CD4-positive, CD25-positive, alpha-beta regulatory T cell (primary cell): ENCODE results near the gene ADNP2. TPM values are rescaled to one million over a fixed set of nuclear protein-coding genes. Genes with fewer than 3 reads are reported as not detected.
A peak's percentile ranks its signal among the peaks of the same experiment; 100 is the strongest.

Source experiments
- ATAC-seq, 2 donors: fragments of 150-1000 bp; cut with Tn5 transposase; one replicate each; pipeline ENCODE4 v1.10.0; 2021; ENCODE audit warnings: low read depth in 2 of 2, moderate number of reproducible peaks in 2 of 2, moderate library complexity in 1 of 2
- DNase-seq, 3 donors: peaks; one replicate each; pipeline versions ENCODE4 v3.0.0 to v3.0.0-alpha.2; 2012 to 2022; ENCODE audit warnings: mixed read lengths in 1 of 3
- H3K27ac ChIP-seq: one replicate; pipeline ENCODE4 v1.7.0; 2013; ENCODE audit warnings: mild to moderate bottlenecking, low read length; ENCODE audit not compliant: insufficient read depth, poor library complexity, severe bottlenecking
- H3K27me3 ChIP-seq: one replicate; pipeline ENCODE4 v1.7.0; 2013; ENCODE audit warnings: low read length; ENCODE audit not compliant: control insufficient read depth, insufficient read depth
- H3K36me3 ChIP-seq: one replicate; pipeline ENCODE4 v1.7.0; 2013; ENCODE audit warnings: mild to moderate bottlenecking, low read length, moderate library complexity; ENCODE audit not compliant: control insufficient read depth, insufficient read depth
- H3K4me1 ChIP-seq: 2 replicates; pipeline ENCODE4 v1.7.0; 2013; ENCODE audit warnings: mild to moderate bottlenecking, low read length; ENCODE audit not compliant: insufficient read depth, control insufficient read depth, poor library complexity, severe bottlenecking
- H3K4me3 ChIP-seq: one replicate; pipeline ENCODE4 v1.7.0; 2013; ENCODE audit warnings: low read depth, mild to moderate bottlenecking, low read length, moderate library complexity
- H3K9me3 ChIP-seq, 2 experiments: 1 replicate in 1 of 2; 2 replicates in 1 of 2; pipeline ENCODE4 v1.7.0; 2013; ENCODE audit warnings: low read length in 2 of 2, mild to moderate bottlenecking in 1 of 2, moderate library complexity in 1 of 2; ENCODE audit not compliant: control insufficient read depth in 2 of 2
- H3K27ac Mint-ChIP-seq, 3 donors: one replicate each; pipeline ENCODE4 v1.8.0; 2020 to 2022; ENCODE audit warnings: mild to moderate bottlenecking in 3 of 3, mixed read lengths in 3 of 3, moderate library complexity in 2 of 3
- H3K27me3 Mint-ChIP-seq: one replicate; pipeline ENCODE4 v1.8.0; 2022; ENCODE audit warnings: mild to moderate bottlenecking, mixed read lengths
- H3K36me3 Mint-ChIP-seq: one replicate; pipeline ENCODE4 v1.8.0; 2020; ENCODE audit warnings: mixed read lengths
- H3K4me1 Mint-ChIP-seq, 4 donors: one replicate each; pipeline ENCODE4 v1.8.0; 2020 to 2022; ENCODE audit warnings: mixed read lengths in 4 of 4, mild to moderate bottlenecking in 1 of 4
- H3K4me3 Mint-ChIP-seq, 4 donors: one replicate each; pipeline ENCODE4 v1.8.0; 2020 to 2022; ENCODE audit warnings: mild to moderate bottlenecking in 4 of 4, mixed read lengths in 4 of 4, moderate library complexity in 3 of 4
- H3K9me3 Mint-ChIP-seq, 7 donors: one replicate each; pipeline ENCODE4 v1.8.0; 2020 to 2022; ENCODE audit warnings: mixed read lengths in 7 of 7, mild to moderate bottlenecking in 3 of 7, moderate library complexity in 2 of 7
- polyA plus RNA-seq, 4 donors: library from polyadenylated mRNA; unstranded; fragments of 300-500 nt; fragmentation: Illumina TruSeq; gene quantifications; one replicate each; pipeline ENCODE4 v1.2.3, GENCODE V29; 2021
- total RNA-seq: library from RNA; stranded (reverse); gene quantifications from one replicate; pipeline ENCODE4 v1.2.3, GENCODE V29; 2022

ADNP2 gene
- total and polyA plus RNA-seq, 5 donors from 2014 or later, result 5.8 to 43.6 (median 8.8) TPM

DNA sequence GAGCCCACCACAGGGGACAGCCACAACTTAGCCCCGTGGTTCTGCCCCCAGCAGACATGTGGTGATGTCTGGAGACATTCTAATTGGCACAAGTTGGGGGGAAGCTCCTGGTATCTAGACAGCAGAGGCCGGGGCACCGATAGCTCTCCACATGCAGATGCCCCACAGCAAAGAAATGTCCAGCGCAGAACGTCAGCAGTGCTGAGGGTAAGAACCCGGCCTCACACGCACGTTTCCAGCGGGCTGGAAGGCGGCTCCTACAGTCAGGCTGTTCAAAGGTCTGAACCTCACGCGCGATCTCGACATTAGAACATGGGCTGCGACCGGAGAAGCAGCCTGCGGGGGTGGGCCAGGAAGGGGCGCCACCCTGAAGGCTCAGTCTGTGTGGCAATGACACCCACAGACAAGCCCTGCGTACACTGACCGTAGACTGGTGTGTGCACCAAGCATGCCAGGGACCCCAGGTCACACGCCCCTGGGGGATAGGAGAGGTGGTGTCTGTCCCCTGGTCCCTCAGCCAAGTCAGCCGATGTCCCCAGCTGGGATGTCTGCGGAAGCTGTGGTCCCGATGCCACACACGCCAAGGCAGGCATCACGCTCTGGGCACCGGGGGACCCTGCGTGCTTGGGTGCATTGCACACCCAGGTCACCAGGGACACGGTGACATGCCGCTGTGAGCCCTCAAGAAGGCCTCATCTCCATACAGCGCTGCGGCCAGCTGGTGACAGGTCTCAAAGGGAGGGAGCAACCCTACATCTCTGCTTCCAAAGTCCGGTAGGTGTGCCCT lies 71.9 kb downstream of the ADNP2 start:
- H3K27me3 ChIP-seq, result no peaks in the 10 kb centered on the region
- Mint-ChIP-seq H3K4me3 (no peak overlapping the region), H3K4me1 (peaks cover 0 to 6% (median 2%) of the 10 kb centered on the region in 4 donors), H3K9me3 (peaks cover 0 to 2% (median 0%) of the 10 kb centered on the region in 7 donors), H3K27ac (no peak overlapping the region), H3K27me3 (peaks cover 6% of the 10 kb centered on the region), H3K36me3 (no peaks in the 10 kb centered on the region)
- H3K4me3 ChIP-seq, result no peak overlapping the region
- no peak overlapping the region for H3K27ac ChIP-seq
- H3K4me1 ChIP-seq, result no peaks in the 10 kb centered on the region
- H3K36me3 ChIP-seq, result no peaks in the 10 kb centered on the region
- H3K9me3 ChIP-seq, result no peaks in the 10 kb centered on the region
- ATAC-seq (no peak), DNase-seq (no peak)

DNA sequence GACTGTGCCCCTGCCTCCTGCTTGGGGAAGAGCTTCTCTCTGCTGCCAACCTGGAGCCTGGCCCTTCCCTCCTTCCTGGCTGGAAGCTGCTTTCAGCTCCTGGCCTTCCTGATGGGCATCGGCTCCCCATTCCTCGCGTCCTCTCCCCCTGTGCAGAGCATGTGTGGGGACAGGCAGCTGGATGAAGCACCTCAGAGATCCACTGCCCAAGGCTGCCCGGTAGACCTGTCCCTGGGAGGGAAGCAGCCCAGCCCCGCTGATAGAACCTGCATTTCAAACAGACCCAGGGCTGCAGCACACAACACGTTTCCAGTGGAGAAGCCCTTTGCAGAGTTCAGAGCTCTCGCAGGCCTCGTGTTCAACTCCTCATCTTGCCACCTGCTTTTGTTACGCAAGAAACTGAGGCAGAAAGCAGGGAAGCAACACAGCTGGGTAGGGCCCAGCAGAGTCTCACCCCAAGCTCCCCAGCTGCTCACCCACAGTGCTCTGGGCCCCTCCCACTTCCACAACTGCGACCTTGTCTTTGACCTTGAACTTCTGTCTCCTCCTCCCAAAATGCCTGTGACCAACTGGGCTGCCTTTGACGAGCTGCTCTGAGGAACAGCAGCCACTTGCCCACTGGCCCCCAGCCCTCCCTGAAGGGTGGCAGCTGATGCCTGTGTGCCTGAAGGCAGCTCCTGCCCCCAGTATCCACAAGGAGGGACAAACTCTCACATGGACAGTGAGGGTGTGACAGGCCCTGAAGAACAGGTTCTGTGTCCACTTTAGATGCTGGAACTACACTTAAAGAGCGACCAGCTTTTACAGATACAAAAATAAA lies 72.8 kb downstream of the ADNP2 start:
- no peaks in the 10 kb centered on the region for H3K27me3 Mint-ChIP-seq
- no peak overlapping the region for H3K27ac Mint-ChIP-seq
- no peaks in the 10 kb centered on the region for H3K36me3 Mint-ChIP-seq
- H3K27me3 ChIP-seq, result no peaks in the 10 kb centered on the region
- H3K4me1 Mint-ChIP-seq, result peaks cover 0 to 6% (median under 1%) of the 10 kb centered on the region in 4 donors
- ATAC-seq, result no peak
- no peak overlapping the region for H3K4me3 Mint-ChIP-seq
- H3K9me3 ChIP-seq, result no peaks in the 10 kb centered on the region
- peaks cover 0 to 2% (median 0%) of the 10 kb centered on the region in 7 donors for H3K9me3 Mint-ChIP-seq
- no peaks in the 10 kb centered on the region for H3K4me1 ChIP-seq
- DNase-seq, result no peak
- H3K36me3 ChIP-seq, result no peaks in the 10 kb centered on the region
- no peak overlapping the region for H3K4me3 ChIP-seq
- no peak overlapping the region for H3K27ac ChIP-seq

DNA sequence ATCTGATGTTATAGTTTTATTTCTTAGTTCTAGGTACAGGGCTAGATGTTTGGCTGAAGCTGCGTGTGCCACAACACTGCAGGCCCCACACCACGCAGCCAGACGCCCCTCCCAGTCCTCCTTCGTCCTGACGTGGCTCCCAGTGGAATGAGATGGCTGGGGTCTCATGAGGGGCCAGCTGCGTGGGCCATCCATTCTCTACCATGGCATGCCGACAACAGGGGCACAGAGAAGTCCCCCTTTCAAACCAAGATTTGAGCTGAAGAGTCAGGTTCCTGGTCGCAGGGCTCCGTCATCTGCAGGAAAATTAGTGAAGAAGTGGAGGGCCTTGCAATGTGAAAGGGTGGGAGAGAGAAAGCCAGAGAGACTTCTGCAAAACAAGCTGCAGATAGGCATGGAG lies 73.8 kb downstream of the ADNP2 start:
- DNase-seq (no peak), ATAC-seq (no peak)
- no peaks in the 10 kb centered on the region for H3K27me3 ChIP-seq
- Mint-ChIP-seq H3K27ac (peak overlapping the region in 1 of 3 donors; percentile 26), H3K4me1 (peaks cover 0 to 6% (median under 1%) of the 10 kb centered on the region in 4 donors), H3K36me3 (no peaks in the 10 kb centered on the region), H3K4me3 (no peak overlapping the region), H3K9me3 (no peaks in the 10 kb centered on the region), H3K27me3 (no peaks in the 10 kb centered on the region)
- H3K4me3 ChIP-seq, result no peak overlapping the region
- no peak overlapping the region for H3K27ac ChIP-seq
- H3K9me3 ChIP-seq, result no peaks in the 10 kb centered on the region
- no peaks in the 10 kb centered on the region for H3K4me1 ChIP-seq
- no peaks in the 10 kb centered on the region for H3K36me3 ChIP-seq

DNA sequence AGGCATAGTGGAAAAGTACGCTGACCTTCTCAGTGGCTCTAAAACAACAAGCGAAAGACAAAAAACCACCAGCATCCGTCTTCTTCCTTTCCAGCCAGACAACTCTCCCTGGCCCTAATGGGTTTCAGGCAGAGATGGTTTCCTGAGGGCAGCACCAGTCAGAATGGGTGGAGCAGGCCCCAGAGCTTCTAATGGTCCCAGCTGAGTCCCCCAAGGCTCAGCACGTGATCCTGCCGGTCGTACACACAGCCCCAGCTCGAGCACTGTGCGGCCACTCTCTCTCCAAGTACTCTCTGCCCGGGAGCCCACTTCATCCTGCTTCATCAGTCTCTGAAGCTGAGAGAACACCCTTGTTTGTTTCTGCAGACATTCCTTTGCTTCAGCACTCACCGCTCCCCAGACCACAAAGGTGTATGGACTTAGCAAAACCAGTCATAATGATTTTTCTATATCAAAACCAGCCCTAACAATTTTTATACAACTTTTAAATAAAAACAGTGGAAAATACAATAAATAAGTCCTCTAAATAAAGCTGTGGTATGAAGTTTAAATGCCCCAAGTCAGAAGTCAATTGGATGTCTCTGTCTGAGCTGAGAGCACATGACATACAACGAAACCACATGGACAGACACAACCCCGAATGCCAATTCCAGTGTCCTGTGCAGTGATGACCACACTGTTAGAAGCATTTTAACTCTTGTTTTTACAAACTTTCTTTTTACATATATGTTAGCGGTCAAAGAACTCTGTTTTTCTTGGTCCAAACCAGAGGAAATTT lies 74.4 kb downstream of the ADNP2 start:
- H3K9me3 ChIP-seq, result no peaks in the 10 kb centered on the region
- H3K4me3 Mint-ChIP-seq, result peak overlapping the region in 1 of 4 donors; percentile 55
- no peaks in the 10 kb centered on the region for H3K4me1 ChIP-seq
- peaks cover 0 to 5% (median under 1%) of the 10 kb centered on the region in 4 donors for H3K4me1 Mint-ChIP-seq
- no peak overlapping the region for H3K4me3 ChIP-seq
- H3K36me3 Mint-ChIP-seq, result no peaks in the 10 kb centered on the region
- peaks cover 4% of the 10 kb centered on the region for H3K27me3 Mint-ChIP-seq
- DNase-seq, result no peak
- no peaks in the 10 kb centered on the region for H3K9me3 Mint-ChIP-seq
- no peaks in the 10 kb centered on the region for H3K27me3 ChIP-seq
- H3K27ac Mint-ChIP-seq, result peak overlapping the region in 1 of 3 donors; percentile 74
- no peak overlapping the region for H3K27ac ChIP-seq
- no peak for ATAC-seq
- H3K36me3 ChIP-seq, result no peaks in the 10 kb centered on the region

DNA sequence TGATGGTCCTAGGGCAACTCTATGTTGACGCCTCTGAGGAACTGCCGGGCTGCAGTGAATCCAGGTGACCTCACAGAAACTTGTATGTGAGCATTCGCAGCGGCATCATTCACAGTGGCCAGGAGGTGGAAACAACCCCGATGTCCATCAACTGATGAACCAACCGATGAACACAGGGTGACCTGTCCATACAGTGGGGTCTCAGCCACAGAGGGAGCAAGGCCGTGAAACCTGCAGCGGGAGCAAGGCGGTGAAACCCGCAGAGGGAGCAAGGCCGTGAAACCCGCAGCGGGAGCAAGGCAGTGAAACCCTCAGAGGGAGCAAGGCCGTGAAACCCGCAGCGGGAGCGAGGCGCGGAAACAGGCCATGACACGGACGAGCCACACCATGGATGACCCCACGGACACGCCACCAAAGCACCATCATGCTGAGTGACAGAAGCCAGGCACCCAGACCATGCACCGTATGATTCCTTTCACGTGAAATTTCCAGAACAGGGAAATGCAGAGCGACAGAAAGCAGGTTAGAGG lies 75.2 kb downstream of the ADNP2 start:
- H3K27me3 ChIP-seq, result no peaks in the 10 kb centered on the region
- no peak overlapping the region for H3K27ac ChIP-seq
- DNase-seq, result no peak
- no peaks in the 10 kb centered on the region for H3K9me3 ChIP-seq
- Mint-ChIP-seq H3K4me1 (peaks cover 0 to 2% (median under 1%) of the 10 kb centered on the region in 4 donors), H3K36me3 (no peaks in the 10 kb centered on the region), H3K4me3 (no peak overlapping the region), H3K27me3 (peaks cover 8% of the 10 kb centered on the region), H3K27ac (no peak overlapping the region), H3K9me3 (no peaks in the 10 kb centered on the region)
- no peaks in the 10 kb centered on the region for H3K36me3 ChIP-seq
- ATAC-seq, result no peak
- no peak overlapping the region for H3K4me3 ChIP-seq
- no peaks in the 10 kb centered on the region for H3K4me1 ChIP-seq

DNA sequence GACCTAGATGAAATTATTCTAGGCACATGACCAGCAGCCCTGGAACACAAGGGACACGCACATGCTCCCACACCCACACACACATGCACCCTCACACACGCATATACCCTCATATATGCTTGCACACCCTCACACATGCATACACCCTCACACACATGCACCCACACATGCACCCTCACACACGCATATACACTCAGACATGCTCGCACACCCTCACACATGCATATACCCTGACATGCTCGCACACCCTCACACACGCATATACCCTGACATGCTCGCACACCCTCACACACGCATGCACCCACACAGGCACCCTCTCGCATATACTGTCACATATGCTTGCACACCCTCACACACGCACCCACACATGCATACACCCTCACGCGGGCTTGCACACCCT lies 76.5 kb downstream of the ADNP2 start:
- no peak overlapping the region for H3K27ac Mint-ChIP-seq
- H3K36me3 ChIP-seq, result no peaks in the 10 kb centered on the region
- ATAC-seq (no peak), DNase-seq (no peak)
- no peaks in the 10 kb centered on the region for H3K27me3 ChIP-seq
- H3K9me3 ChIP-seq, result no peaks in the 10 kb centered on the region
- no peak overlapping the region for H3K27ac ChIP-seq
- H3K4me1 Mint-ChIP-seq, result peaks cover 0 to 2% (median 0%) of the 10 kb centered on the region in 4 donors
- H3K9me3 Mint-ChIP-seq, result no peaks in the 10 kb centered on the region
- H3K4me1 ChIP-seq, result no peaks in the 10 kb centered on the region
- no peak overlapping the region for H3K4me3 Mint-ChIP-seq
- peaks cover 8% of the 10 kb centered on the region for H3K27me3 Mint-ChIP-seq
- H3K4me3 ChIP-seq, result no peak overlapping the region
- no peaks in the 10 kb centered on the region for H3K36me3 Mint-ChIP-seq

DNA sequence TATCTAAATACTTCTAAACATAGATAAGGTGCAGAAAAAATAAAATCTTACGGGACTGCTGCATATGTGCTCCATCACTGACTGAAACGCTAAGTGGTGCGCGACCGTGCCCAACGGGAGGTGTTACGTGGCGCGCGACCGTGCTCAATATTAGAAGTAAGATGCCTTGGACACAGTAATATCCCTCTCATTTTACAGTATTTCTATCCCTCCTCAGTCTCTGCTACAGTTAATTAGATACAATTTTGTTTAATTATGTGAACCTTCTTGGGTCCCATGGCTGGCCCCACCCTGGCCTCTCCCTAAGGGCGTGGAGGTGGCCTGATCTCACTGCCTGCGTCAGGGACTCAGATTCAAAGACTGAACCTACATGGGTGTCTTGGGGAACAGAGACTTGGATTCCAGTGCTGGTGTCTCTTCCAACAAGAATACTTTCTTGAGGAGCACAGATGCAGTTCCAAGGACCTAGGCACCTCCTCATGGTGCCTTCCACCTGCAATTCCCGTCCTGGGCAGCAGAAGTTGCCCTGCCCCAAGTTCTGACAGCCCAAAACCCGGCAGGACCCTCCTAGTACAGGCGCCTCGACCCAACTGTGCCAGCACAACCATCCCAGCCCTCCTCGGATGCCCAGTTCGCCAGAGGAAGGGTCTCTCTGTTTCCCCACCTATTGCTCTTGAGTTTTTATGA lies 79.0 kb downstream of the ADNP2 start:
- Mint-ChIP-seq H3K27me3 (peaks cover 8% of the 10 kb centered on the region), H3K4me3 (no peak overlapping the region), H3K27ac (no peak overlapping the region), H3K4me1 (no peaks in the 10 kb centered on the region), H3K36me3 (no peaks in the 10 kb centered on the region), H3K9me3 (no peaks in the 10 kb centered on the region)
- H3K27me3 ChIP-seq, result no peaks in the 10 kb centered on the region
- ATAC-seq, result no peak
- H3K4me1 ChIP-seq, result no peaks in the 10 kb centered on the region
- no peak overlapping the region for H3K27ac ChIP-seq
- no peak overlapping the region for H3K4me3 ChIP-seq
- no peak for DNase-seq
- H3K9me3 ChIP-seq, result no peaks in the 10 kb centered on the region
- H3K36me3 ChIP-seq, result no peaks in the 10 kb centered on the region
